Stimulated activated CD4-positive, alpha-beta T cell treated with anti-CD3 and anti-CD28 coated beads, TNF-alpha, amount 100 ng/mL, for 24 hours (primary cell): ENCODE measurements around the gene PAX2.

Experiments used
- DNase-seq, 3 experiments: peaks; one replicate each; pipeline ENCODE4 v3.0.0-alpha.2; 2020; ENCODE audit warnings: low read depth in 3 of 3

PAX2 gene

DNA sequence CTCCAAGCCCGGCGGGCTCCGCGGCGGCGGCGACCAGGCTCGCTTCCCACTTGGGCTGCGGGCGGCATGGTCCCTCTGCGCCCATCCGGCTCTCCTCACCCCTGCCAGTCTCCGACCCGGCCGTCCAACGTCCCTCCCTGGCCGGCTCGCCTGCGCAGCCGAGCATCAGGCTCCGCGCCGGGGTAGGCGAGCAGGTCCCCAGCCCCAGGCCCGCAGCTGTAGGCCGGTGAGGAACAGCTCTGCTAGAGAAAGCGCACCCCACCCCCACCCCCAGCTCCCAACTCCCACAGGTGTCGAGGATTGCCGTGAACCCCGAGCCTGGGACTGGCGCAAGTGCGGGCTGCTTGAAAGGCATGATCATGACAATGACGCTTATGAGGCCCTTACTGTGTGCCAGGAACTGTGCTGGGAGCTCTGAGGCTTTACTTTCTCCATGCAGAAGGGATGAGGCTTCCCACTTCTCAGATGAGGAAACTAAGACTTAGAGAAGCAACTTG lies 20.8 kb upstream of the PAX2 start:
- DNase-seq, result no peak

- DNase-seq, result no peak
These were observed 20.3 kb upstream of the PAX2 start for GRCh38 chr10:100725071-100725471.

- DNase-seq, result no peak
These were observed 19.4 kb upstream of the PAX2 start for GRCh38 chr10:100725869-100726426.

GRCh38 chr10:100727808-100728207 lies 17.6 kb upstream of the PAX2 start:
- no peak for DNase-seq

GRCh38 chr10:100728928-100729861 lies 16.2 kb upstream of the PAX2 start:
- no peak for DNase-seq

DNA sequence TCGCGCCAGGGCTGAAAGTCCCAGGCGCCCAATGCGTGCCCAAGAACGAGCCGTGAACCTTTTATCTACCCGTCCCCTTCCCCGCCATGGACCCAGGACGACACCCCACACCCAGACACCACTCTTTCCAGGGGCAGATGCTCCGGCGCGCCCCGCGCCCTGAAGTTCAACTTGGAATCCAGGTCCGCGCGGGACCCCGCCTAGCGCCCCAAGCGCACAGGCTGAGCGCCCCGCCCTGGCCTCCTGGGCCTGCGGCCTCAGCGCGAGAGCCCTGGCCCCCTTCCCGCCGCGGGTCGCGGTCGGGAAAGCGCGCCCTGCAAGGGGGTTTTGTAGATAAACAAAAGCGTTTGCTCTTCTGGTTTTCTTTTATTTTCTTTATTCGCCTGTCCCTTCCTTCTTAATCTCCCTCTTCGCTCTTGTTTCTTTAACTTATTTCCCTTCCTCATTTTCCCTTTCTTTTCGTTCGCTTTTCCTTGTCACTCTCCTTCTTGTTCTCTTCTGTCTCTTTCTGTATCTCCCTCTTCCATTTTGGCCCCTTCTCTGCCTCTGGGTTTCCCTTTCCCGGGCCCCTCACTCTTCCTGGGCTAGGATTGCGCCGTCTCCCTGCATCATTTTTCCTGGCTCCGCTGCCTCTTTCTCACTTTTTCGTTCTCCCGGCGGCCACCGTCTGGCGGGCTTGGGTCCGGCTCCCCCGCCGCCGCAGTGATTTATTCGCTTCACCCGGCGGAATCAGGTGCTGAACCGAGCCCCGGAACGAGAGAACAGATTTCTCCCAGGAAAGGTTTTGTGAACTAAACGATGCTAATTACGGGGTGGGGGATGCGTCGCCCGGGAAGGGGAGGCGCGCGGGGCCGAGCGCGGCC lies 15.3 kb upstream of the PAX2 start:
- DNase-seq, result no peak

- peak in 1 of 3 experiments; percentile 52 for DNase-seq
These were observed 14.5 kb upstream of the PAX2 start for GRCh38 chr10:100730725-100731406.

DNA sequence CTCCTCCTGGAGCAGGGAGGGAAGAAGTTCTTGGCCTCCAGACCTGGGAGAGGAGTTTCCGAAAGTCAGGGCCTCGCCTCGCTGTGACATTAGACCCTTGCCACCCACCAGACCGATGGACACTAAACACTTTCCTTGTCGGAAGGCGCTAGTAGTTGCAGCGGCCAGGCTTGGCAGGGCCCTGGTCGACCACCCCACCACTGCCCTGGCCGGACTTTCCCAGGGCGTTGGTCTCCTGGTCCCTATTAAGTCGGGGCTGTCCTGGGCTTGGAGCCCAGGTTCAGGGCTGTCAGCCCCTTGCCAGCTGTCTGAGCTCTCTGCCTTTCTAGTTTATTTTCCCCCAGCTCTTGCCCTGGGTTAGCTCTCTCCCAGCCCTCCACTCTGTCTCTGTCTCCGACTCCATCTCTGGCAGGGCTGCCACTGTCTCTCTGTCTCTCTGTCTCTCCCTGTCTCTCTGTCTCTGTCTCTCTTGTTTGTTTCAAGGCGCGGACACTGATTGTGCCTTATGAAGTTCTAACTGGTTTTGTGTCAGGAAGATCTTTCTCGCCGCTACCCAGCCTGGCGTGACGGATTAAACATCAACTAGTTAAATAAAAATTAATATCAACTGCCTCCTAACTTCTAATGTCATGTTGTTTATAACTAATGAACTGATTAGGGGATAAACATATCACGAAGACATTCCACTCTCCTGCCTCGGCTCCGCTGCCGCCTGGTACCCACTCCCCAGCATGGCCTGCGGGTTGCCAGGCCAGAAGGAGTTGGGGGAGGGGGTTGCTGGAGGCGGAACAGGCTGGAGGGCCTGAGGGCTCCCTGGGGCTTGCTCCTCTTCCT lies 13.8 kb upstream of the PAX2 start:
- no peak for DNase-seq

- no peak for DNase-seq
These were observed 13.2 kb upstream of the PAX2 start for GRCh38 chr10:100732241-100732596.

GRCh38 chr10:100733329-100733728 lies 12.1 kb upstream of the PAX2 start:
- DNase-seq, result no peak

- no peak for DNase-seq
These were observed 10.9 kb upstream of the PAX2 start for GRCh38 chr10:100734295-100735086.

DNA sequence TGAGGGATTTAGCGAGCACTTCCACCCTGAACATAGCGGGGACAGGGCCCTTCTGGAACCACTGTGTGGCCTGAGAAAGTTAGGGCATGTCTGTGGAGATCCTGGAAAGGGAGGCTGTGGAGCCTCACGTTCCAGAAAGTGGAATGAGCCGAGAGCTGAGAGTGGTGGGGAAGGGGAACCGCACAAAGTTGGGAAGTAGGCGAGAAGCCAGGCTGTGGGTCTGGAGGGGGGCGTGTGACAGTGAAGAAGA lies 10.4 kb upstream of the PAX2 start:
- DNase-seq, result no peak

DNA sequence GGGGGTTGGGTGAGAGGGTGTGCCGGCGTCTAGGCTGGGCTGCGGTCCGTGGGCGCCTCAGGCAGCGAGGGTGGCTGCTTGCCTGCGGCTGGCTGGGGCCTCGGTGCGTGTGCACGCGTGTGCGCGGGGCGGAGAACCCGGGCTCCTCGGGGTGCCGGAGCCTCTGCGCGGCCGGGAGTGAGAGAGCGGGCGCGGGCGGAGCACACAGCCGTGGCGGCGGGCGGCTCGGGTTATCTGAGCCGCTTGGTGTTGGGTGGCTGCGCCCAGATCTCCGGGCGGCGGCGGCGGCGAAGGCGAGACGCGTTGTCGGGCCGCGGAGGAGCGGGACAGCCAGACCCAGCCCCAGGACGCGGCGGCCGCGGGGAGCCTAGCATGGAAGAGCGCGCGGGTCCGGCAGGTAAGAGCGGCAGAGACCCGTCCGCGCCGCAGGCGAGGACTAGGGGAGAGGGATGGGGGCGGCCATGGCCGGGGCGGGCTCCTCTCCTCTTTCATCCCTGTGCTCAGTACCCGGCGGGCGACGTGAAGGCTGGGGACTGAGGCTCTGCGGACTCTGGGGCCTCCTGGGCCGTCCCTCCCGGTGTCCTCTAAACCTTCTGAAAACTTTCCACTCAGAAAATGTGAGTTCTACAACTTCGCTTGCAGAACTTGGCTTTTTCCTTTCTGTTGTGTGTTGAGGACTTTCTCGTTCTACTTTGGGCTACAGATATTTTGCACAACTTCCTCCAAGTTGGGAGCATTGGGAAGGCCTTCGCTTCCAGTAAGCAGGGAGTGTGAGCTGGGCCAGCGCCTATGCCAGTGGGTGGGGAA lies 9.8 kb upstream of the PAX2 start:
- no peak for DNase-seq

DNA sequence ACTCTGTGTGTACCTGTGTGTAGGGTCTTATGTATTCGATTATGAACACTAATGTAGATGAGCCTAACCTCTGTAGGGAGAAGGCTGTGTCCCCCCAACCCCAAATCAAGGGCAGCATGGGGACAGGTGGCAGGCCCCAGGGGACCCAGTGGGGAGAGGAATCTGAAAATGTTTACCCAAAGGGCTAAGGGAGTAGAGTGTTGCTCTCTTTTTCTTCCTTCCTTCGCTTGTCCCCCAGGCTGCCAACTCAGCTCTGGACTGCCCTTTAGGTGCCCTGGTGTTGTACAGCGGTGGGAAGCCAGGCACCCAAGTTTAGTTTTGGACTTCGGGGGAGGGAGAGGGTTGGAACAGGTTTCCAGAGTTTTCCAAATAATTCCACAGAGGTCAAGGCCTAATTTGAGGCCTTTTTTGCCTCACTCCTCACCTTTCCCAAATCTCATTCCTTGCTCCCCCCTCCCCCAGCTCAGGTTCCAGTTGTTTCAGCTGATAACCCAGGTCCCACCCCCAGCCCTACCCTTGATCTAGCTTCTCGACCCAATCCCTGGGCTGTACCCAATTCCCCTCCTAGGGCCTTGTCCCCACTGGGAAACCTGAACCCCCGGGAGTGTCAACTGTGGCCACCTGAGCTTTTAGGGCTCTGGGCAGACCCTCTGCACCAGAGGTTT lies 9.1 kb upstream of the PAX2 start:
- DNase-seq, result no peak

DNA sequence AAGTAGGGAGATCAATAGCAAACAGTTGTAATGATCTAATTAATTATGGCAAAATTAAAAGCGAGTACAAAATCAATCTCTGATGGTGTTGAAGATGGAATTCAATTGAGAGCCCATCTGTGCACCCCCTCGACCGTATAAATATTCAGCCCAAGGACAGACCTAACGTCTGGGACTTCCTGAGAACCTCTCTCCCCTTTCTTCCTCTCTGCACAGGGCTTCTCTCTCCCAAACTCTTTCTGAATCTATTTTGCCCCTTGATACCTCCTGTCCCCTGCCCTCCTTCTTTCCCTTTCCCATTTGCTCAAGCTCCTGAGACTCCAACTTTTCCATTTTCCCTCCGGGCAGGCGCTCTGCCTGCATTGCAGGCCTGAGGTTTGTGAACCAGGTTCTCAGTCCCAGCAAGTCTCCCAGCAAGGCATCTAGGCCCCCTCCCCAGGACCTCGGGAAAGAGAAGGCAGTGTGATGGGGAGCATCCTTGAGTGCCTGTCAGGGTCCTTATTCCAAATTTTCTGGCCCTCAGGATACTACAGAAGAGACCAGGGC lies 8.5 kb upstream of the PAX2 start:
- DNase-seq, result no peak

DNA sequence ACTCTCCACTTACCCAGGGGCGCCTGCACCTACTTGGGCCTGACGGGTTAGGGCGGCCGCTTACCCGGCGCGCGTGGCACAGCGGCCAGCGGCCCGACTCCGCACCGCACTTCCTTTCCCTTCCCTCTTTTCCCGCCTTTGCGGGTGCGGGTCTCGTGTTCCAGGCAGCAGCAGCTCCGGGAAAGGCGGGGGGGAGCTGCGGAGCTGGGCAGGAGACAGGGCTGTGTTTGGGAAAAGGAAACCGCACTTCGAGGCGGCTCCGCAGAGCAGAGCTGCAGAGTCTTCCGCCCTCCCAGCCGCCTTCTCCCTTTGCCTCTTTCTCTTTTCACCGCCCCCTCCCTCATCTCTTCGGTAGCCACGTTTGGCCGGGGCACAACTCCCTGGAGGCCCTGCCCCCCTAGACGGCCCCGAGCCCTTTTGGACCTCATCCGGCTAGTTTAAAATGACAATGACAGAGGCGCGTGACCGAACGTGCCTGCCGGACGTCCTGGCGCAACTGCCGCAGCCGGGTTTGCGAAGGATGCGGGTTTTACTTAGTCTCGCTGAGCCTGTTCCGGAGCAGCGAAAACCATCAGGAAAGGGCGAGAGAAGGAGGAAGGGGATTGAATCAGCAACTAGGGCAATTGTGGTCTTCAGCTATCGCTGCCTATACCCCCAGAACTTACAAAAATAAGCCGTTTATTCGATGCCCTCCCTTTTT lies 7.9 kb upstream of the PAX2 start:
- DNase-seq, result no peak

- no peak for DNase-seq
These were observed 7.1 kb upstream of the PAX2 start for GRCh38 chr10:100738055-100738827.
